ENCODE data around the gene C4orf54.

Gene C4orf54

GRCh38 chr4:99644453-99644852, 13.2 kb downstream of the C4orf54 start:
- no peak overlapping the region for H3K4me2 ChIP-seq (ENCODE audit: low read length)
- no peak overlapping the region for H3K23ac ChIP-seq (ENCODE audit: low read length)
- H2BK12ac ChIP-seq (ENCODE audit: low read length) = no peak overlapping the region
- no peak overlapping the region for H4K8ac ChIP-seq (ENCODE audit: low read depth, low read length)
- no peaks in the 10 kb centered on the region for H3K79me2 ChIP-seq (ENCODE audit: control insufficient read depth, insufficient read depth, low read length, poor library complexity)
- H3K18ac ChIP-seq (ENCODE audit: low read length) = no peak overlapping the region
- no peak overlapping the region for H4K91ac ChIP-seq (ENCODE audit: low read depth, low read length)
- H3K27ac ChIP-seq (ENCODE audit: low read depth, low read length) = no peak overlapping the region
- H4K12ac ChIP-seq (ENCODE audit: low read depth, low read length) = no peak overlapping the region
- H3K4me1 ChIP-seq (ENCODE audit: control insufficient read depth in 1 of 2, insufficient read depth in 2 of 2, low read length in 2 of 2) = no peaks in the 10 kb centered on the region
- no peak overlapping the region for H3K14ac ChIP-seq (ENCODE audit: low read length)
- no peak overlapping the region for H2BK5ac ChIP-seq (ENCODE audit: low read depth, low read length, poor library complexity)
- no peaks in the 10 kb centered on the region for H3K9me3 ChIP-seq (ENCODE audit: insufficient read depth, low read depth, low read length)
- no peak overlapping the region for H2AFZ ChIP-seq (ENCODE audit: insufficient read depth, low read length, poor library complexity)
- no peak overlapping the region for H3K4ac ChIP-seq (ENCODE audit: low read depth, low read length)
- no peak overlapping the region for H3K9ac ChIP-seq (ENCODE audit: low read length)
- no peak overlapping the region for H3K4me3 ChIP-seq (ENCODE audit: low read depth, low read length)
- no peaks in the 10 kb centered on the region for H3K27me3 ChIP-seq (ENCODE audit: insufficient read depth, low read length)
- WGBS (ENCODE audit: extremely low coverage, insufficient coverage, insufficient read length) = no CpG with 5 or more reads among the region's 5 CpGs
- H2BK120ac ChIP-seq (ENCODE audit: insufficient read depth, low read length, poor library complexity) = no peak overlapping the region
- no peaks in the 10 kb centered on the region for H3K79me1 ChIP-seq (ENCODE audit: low read length)
- DNase-seq = no peak
- H3K36me3 ChIP-seq (ENCODE audit: control insufficient read depth in 1 of 2, insufficient read depth in 2 of 2, low read length in 2 of 2) = no peaks in the 10 kb centered on the region
- H2AK5ac ChIP-seq (ENCODE audit: low read length) = no peak overlapping the region

DNA sequence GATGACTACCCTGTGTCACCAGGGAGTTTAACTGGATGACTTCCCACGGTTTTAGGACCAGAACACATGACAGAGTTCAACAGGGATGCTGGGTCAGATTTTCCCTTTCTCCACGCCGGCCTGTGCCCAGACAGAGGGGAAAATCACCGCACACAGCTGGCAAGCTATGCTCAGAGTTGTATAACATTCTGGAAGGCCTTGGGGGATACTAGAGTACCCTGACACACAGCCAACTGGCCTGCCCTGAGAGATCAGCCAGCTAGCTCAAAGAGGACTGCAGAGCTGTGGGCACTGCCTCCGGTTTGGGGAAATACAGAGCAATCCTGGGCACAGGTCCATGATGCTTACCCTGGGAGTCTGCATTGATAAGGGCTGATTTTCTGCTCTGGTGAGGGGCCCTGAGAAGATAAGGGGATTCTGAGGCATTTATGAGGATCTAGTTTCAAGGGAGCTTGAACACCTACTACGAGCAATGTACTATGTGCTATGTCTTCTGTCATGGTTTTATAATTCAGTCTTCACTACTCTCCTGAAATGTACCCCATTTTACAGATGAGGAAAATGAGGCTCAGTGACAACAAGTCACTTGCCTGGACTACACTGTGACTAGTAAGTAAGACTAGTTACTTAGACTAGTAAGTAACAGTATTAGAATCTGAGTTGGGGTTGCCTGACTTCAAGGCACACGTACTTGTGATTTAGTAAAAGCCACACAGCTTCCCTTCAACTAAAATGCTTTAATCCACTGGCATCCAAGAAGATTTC, 14.7 kb downstream of the C4orf54 start:
- no peak overlapping the region for H2BK12ac ChIP-seq (ENCODE audit: low read length)
- no peak overlapping the region for H2BK5ac ChIP-seq (ENCODE audit: low read depth, low read length, poor library complexity)
- H3K14ac ChIP-seq (ENCODE audit: low read length) = no peak overlapping the region
- H4K12ac ChIP-seq (ENCODE audit: low read depth, low read length) = no peak overlapping the region
- H3K9ac ChIP-seq (ENCODE audit: low read length) = no peak overlapping the region
- no peak overlapping the region for H4K91ac ChIP-seq (ENCODE audit: low read depth, low read length)
- WGBS (ENCODE audit: extremely low coverage, insufficient coverage, insufficient read length) = no CpG with 5 or more reads among the region's 7 CpGs
- no peaks in the 10 kb centered on the region for H3K4me1 ChIP-seq (ENCODE audit: control insufficient read depth in 1 of 2, insufficient read depth in 2 of 2, low read length in 2 of 2)
- H3K4me3 ChIP-seq (ENCODE audit: low read depth, low read length) = no peak overlapping the region
- no peak overlapping the region for H2BK120ac ChIP-seq (ENCODE audit: insufficient read depth, low read length, poor library complexity)
- no peak for DNase-seq
- H3K4me2 ChIP-seq (ENCODE audit: low read length) = no peak overlapping the region
- no peak overlapping the region for H3K27ac ChIP-seq (ENCODE audit: low read depth, low read length)
- H3K27me3 ChIP-seq (ENCODE audit: insufficient read depth, low read length) = no peaks in the 10 kb centered on the region
- no peaks in the 10 kb centered on the region for H3K9me3 ChIP-seq (ENCODE audit: insufficient read depth, low read depth, low read length)
- no peak overlapping the region for H4K8ac ChIP-seq (ENCODE audit: low read depth, low read length)
- H2AFZ ChIP-seq (ENCODE audit: insufficient read depth, low read length, poor library complexity) = no peak overlapping the region
- no peaks in the 10 kb centered on the region for H3K79me1 ChIP-seq (ENCODE audit: low read length)
- no peaks in the 10 kb centered on the region for H3K79me2 ChIP-seq (ENCODE audit: control insufficient read depth, insufficient read depth, low read length, poor library complexity)
- H2AK5ac ChIP-seq (ENCODE audit: low read length) = no peak overlapping the region
- H3K23ac ChIP-seq (ENCODE audit: low read length) = no peak overlapping the region
- H3K4ac ChIP-seq (ENCODE audit: low read depth, low read length) = no peak overlapping the region
- H3K18ac ChIP-seq (ENCODE audit: low read length) = no peak overlapping the region
- H3K36me3 ChIP-seq (ENCODE audit: control insufficient read depth in 1 of 2, insufficient read depth in 2 of 2, low read length in 2 of 2) = no peaks in the 10 kb centered on the region

DNA sequence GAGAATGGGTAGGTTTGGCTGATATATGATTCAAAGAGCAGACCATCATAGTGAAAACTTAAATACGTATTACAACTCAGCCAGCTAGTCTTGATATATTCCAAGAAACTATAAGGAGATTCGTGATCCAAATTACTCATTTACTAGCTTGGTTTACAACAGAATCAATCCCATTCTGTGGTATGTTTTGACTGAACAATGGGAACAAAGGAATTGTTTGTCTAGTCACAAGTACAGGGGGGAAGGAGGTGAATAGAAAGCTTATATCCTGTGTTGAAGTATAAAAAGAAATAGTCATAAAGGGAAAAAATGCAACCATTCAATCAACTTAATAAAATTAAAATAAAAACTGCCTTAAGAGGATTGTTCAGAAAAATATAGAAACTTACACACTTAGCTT, 17.0 kb downstream of the C4orf54 start:
- no peaks in the 10 kb centered on the region for H3K36me3 ChIP-seq (ENCODE audit: control insufficient read depth in 1 of 2, insufficient read depth in 2 of 2, low read length in 2 of 2)
- no peaks in the 10 kb centered on the region for H3K4me1 ChIP-seq (ENCODE audit: control insufficient read depth in 1 of 2, insufficient read depth in 2 of 2, low read length in 2 of 2)
- no peak overlapping the region for H4K8ac ChIP-seq (ENCODE audit: low read depth, low read length)
- WGBS (ENCODE audit: extremely low coverage, insufficient coverage, insufficient read length) = no CpG with 5 or more reads among the region's 2 CpGs
- H3K79me1 ChIP-seq (ENCODE audit: low read length) = no peaks in the 10 kb centered on the region
- DNase-seq = no peak
- no peak overlapping the region for H3K14ac ChIP-seq (ENCODE audit: low read length)
- no peak overlapping the region for H2AK5ac ChIP-seq (ENCODE audit: low read length)
- no peak overlapping the region for H2BK120ac ChIP-seq (ENCODE audit: insufficient read depth, low read length, poor library complexity)
- no peak overlapping the region for H3K4ac ChIP-seq (ENCODE audit: low read depth, low read length)
- H3K4me3 ChIP-seq (ENCODE audit: low read depth, low read length) = no peak overlapping the region
- no peak overlapping the region for H3K23ac ChIP-seq (ENCODE audit: low read length)
- no peaks in the 10 kb centered on the region for H3K27me3 ChIP-seq (ENCODE audit: insufficient read depth, low read length)
- H4K12ac ChIP-seq (ENCODE audit: low read depth, low read length) = no peak overlapping the region
- H3K4me2 ChIP-seq (ENCODE audit: low read length) = no peak overlapping the region
- no peak overlapping the region for H3K18ac ChIP-seq (ENCODE audit: low read length)
- H4K91ac ChIP-seq (ENCODE audit: low read depth, low read length) = no peak overlapping the region
- H3K79me2 ChIP-seq (ENCODE audit: control insufficient read depth, insufficient read depth, low read length, poor library complexity) = no peaks in the 10 kb centered on the region
- no peak overlapping the region for H3K27ac ChIP-seq (ENCODE audit: low read depth, low read length)
- H3K9me3 ChIP-seq (ENCODE audit: insufficient read depth, low read depth, low read length) = no peaks in the 10 kb centered on the region
- no peak overlapping the region for H2BK12ac ChIP-seq (ENCODE audit: low read length)
- H2BK5ac ChIP-seq (ENCODE audit: low read depth, low read length, poor library complexity) = no peak overlapping the region
- H2AFZ ChIP-seq (ENCODE audit: insufficient read depth, low read length, poor library complexity) = no peak overlapping the region
- no peak overlapping the region for H3K9ac ChIP-seq (ENCODE audit: low read length)

- no CpG with 5 or more reads among the region's 5 CpGs for WGBS (ENCODE audit: extremely low coverage, insufficient coverage, insufficient read length)
- Histone ChIP-seq H4K91ac (ENCODE audit: low read depth, low read length) (no peak overlapping the region), H4K12ac (ENCODE audit: low read depth, low read length) (no peak overlapping the region)
Measured at GRCh38 chr4:99637174-99637573, 20.5 kb downstream of the C4orf54 start.

More at GRCh38 chr4:99637174-99637573, 20.5 kb downstream of the C4orf54 start:
- no peak overlapping the region for H2BK12ac ChIP-seq (ENCODE audit: low read length)
- DNase-seq = no peak
- no peaks in the 10 kb centered on the region for H3K9me3 ChIP-seq (ENCODE audit: insufficient read depth, low read depth, low read length)
- H2AFZ ChIP-seq (ENCODE audit: insufficient read depth, low read length, poor library complexity) = no peak overlapping the region
- H3K4me3 ChIP-seq (ENCODE audit: low read depth, low read length) = no peak overlapping the region
- H4K8ac ChIP-seq (ENCODE audit: low read depth, low read length) = no peak overlapping the region
- no peaks in the 10 kb centered on the region for H3K4me1 ChIP-seq (ENCODE audit: control insufficient read depth in 1 of 2, insufficient read depth in 2 of 2, low read length in 2 of 2)
- H3K4me2 ChIP-seq (ENCODE audit: low read length) = no peak overlapping the region
- no peaks in the 10 kb centered on the region for H3K79me2 ChIP-seq (ENCODE audit: control insufficient read depth, insufficient read depth, low read length, poor library complexity)
- H2BK120ac ChIP-seq (ENCODE audit: insufficient read depth, low read length, poor library complexity) = no peak overlapping the region
- H3K27me3 ChIP-seq (ENCODE audit: insufficient read depth, low read length) = no peaks in the 10 kb centered on the region
- no peak overlapping the region for H2BK5ac ChIP-seq (ENCODE audit: low read depth, low read length, poor library complexity)
- H3K27ac ChIP-seq (ENCODE audit: low read depth, low read length) = no peak overlapping the region
- H3K14ac ChIP-seq (ENCODE audit: low read length) = no peak overlapping the region
- no peak overlapping the region for H3K23ac ChIP-seq (ENCODE audit: low read length)
- H3K9ac ChIP-seq (ENCODE audit: low read length) = no peak overlapping the region
- H3K4ac ChIP-seq (ENCODE audit: low read depth, low read length) = no peak overlapping the region
- H3K79me1 ChIP-seq (ENCODE audit: low read length) = no peaks in the 10 kb centered on the region
- no peak overlapping the region for H3K18ac ChIP-seq (ENCODE audit: low read length)
- H3K36me3 ChIP-seq (ENCODE audit: control insufficient read depth in 1 of 2, insufficient read depth in 2 of 2, low read length in 2 of 2) = no peaks in the 10 kb centered on the region
- H2AK5ac ChIP-seq (ENCODE audit: low read length) = no peak overlapping the region
